Measurements from ENCODE around the gene ZNF331.

DNA sequence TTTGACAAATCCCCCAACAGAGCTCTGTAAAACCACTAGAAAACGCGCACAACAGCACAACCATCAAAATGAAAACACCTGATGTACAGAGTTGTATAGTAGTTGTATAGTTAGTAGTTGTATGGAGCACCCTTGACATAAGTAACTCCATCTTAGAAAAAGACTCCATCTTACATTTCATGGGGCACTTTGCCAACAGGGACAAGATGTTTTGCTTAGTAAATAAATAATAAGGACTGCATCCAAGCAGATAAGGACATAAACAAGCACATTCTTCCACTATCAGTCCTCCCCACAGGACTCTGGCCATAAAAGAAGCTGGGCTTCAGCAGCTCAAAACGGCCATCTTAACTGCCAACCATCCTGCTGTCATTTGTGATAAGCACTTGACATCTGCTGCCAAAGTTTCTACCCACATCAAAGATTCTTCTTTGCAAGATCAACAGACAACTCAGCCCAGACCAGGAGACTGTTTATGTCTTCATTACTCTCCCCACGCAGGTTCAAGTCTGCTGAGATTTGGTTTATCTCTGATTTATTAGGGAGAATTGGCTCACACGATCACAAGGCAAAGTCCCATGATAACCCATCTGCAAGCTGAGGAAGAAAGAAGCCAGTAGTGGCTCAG, 20.7 kb upstream of the ZNF331 start:
- TF ChIP-seq, protein P1, sequence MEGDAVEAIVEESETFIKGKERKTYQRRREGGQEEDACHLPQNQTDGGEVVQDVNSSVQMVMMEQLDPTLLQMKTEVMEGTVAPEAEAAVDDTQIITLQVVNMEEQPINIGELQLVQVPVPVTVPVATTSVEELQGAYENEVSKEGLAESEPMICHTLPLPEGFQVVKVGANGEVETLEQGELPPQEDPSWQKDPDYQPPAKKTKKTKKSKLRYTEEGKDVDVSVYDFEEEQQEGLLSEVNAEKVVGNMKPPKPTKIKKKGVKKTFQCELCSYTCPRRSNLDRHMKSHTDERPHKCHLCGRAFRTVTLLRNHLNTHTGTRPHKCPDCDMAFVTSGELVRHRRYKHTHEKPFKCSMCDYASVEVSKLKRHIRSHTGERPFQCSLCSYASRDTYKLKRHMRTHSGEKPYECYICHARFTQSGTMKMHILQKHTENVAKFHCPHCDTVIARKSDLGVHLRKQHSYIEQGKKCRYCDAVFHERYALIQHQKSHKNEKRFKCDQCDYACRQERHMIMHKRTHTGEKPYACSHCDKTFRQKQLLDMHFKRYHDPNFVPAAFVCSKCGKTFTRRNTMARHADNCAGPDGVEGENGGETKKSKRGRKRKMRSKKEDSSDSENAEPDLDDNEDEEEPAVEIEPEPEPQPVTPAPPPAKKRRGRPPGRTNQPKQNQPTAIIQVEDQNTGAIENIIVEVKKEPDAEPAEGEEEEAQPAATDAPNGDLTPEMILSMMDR (conservative IDR thresholded peaks at IDR 0.05; ENCODE audit: low read depth, low read length), result no peak
- TF ChIP-seq EZH2 (IDR thresholded peaks at IDR 0.05; ENCODE audit: low read length, unreplicated experiment), result no peak
- no peak for TF ChIP-seq EZH2phosphoT487 (IDR thresholded peaks at IDR 0.05; ENCODE audit: borderline replicate concordance, low read length)
